ENCODE measurements around the gene CEACAM16. TPM values are rescaled to one million over a fixed set of nuclear protein-coding genes. Genes with fewer than 3 reads are reported as not detected.

Gene CEACAM16
- total RNA-seq, 4 donors from 2014 or later, result not detected

- in situ Hi-C loops (cut with MboI; ENCODE audit: low sequenced_read_pairs in 4 of 4) (no loop called here), intact Hi-C loops (cut with DNase I; ENCODE audit: low total_unique reads) (no loop called here)
- H3K27me3 ChIP-seq, result no peaks in the 10 kb centered on the region
These were observed 25.4 kb upstream of the CEACAM16 start for GRCh38 chr19:44673510-44673909.

GRCh38 chr19:44675521-44675920 lies 23.4 kb upstream of the CEACAM16 start:
- Histone ChIP-seq H3K4me1 (no peaks in the 10 kb centered on the region), H3K9me3 (no peaks in the 10 kb centered on the region), H3K27ac (no peak overlapping the region), H3K27me3 (no peaks in the 10 kb centered on the region), H3K4me3 (no peak overlapping the region), H3K36me3 (peaks cover 0 to 49% of the 10 kb centered on the region in 2 donors)
- in situ Hi-C loops (cut with MboI; ENCODE audit: low sequenced_read_pairs in 4 of 4), result no loop called here
- intact Hi-C loops (cut with DNase I; ENCODE audit: low total_unique reads), result no loop called here
- no peak for ATAC-seq
- DNase-seq, result no peak
- no peak for TF ChIP-seq POLR2A (IDR thresholded peaks at IDR 0.05)

More at GRCh38 chr19:44673510-44673909, 25.4 kb upstream of the CEACAM16 start:
- peaks cover 0 to 32% of the 10 kb centered on the region in 2 donors for H3K36me3 ChIP-seq
- H3K4me1 ChIP-seq, result no peaks in the 10 kb centered on the region
- DNase-seq, result no peak
- no peak overlapping the region for H3K27ac ChIP-seq
- TF ChIP-seq POLR2A (IDR thresholded peaks at IDR 0.05), result no peak
- no peak for TF ChIP-seq CTCF (IDR thresholded peaks at IDR 0.05 in 4 of 5, conservative IDR thresholded peaks at IDR 0.05 in 1 of 5)
- no peaks in the 10 kb centered on the region for H3K9me3 ChIP-seq
- H3K4me3 ChIP-seq, result no peak overlapping the region
- no peak for ATAC-seq

- intact Hi-C loops (cut with DNase I; ENCODE audit: low total_unique reads), result no loop called here
- Histone ChIP-seq H3K27me3 (no peaks in the 10 kb centered on the region), H3K4me1 (no peaks in the 10 kb centered on the region), H3K4me3 (no peak overlapping the region), H3K27ac (no peak overlapping the region), H3K9me3 (no peaks in the 10 kb centered on the region), H3K36me3 (peaks cover 0 to 65% of the 10 kb centered on the region in 2 donors)
- TF ChIP-seq POLR2A (IDR thresholded peaks at IDR 0.05) (no peak), CTCF (IDR thresholded peaks at IDR 0.05 in 4 of 5, conservative IDR thresholded peaks at IDR 0.05 in 1 of 5) (no peak)
- DNase-seq (no peak), ATAC-seq (no peak)
- in situ Hi-C loops (cut with MboI; ENCODE audit: low sequenced_read_pairs in 4 of 4), result no loop called here
These were observed 21.7 kb upstream of the CEACAM16 start for GRCh38 chr19:44677019-44677811.

- in situ Hi-C loops (cut with MboI; ENCODE audit: low sequenced_read_pairs in 4 of 4) (no loop called here), intact Hi-C loops (cut with DNase I; ENCODE audit: low total_unique reads) (no loop called here)
- H3K9me3 ChIP-seq, result no peaks in the 10 kb centered on the region
- no peak overlapping the region for H3K4me3 ChIP-seq
- TF ChIP-seq POLR2A (IDR thresholded peaks at IDR 0.05) (no peak), CTCF (IDR thresholded peaks at IDR 0.05 in 4 of 5, conservative IDR thresholded peaks at IDR 0.05 in 1 of 5) (no peak)
- no peak overlapping the region for H3K27ac ChIP-seq
- no peaks in the 10 kb centered on the region for H3K27me3 ChIP-seq
- DNase-seq (no peak), ATAC-seq (no peak)
- H3K4me1 ChIP-seq, result no peaks in the 10 kb centered on the region
- peaks cover 0 to 67% of the 10 kb centered on the region in 2 donors for H3K36me3 ChIP-seq
These were observed 18.4 kb upstream of the CEACAM16 start for GRCh38 chr19:44680536-44680935.

GRCh38 chr19:44681992-44682790 lies 16.8 kb upstream of the CEACAM16 start:
- intact Hi-C loops (cut with DNase I; ENCODE audit: low total_unique reads) (no loop called here), in situ Hi-C loops (cut with MboI; ENCODE audit: low sequenced_read_pairs in 4 of 4) (no loop called here)
- TF ChIP-seq POLR2A (IDR thresholded peaks at IDR 0.05), result no peak
- no peak for TF ChIP-seq CTCF (IDR thresholded peaks at IDR 0.05 in 4 of 5, conservative IDR thresholded peaks at IDR 0.05 in 1 of 5)
- no peaks in the 10 kb centered on the region for H3K27me3 ChIP-seq
- no peaks in the 10 kb centered on the region for H3K9me3 ChIP-seq
- no peak for DNase-seq
- no peaks in the 10 kb centered on the region for H3K4me1 ChIP-seq
- ATAC-seq, result no peak
- H3K4me3 ChIP-seq, result no peak overlapping the region
- no peak overlapping the region for H3K27ac ChIP-seq
- peaks cover 0 to 54% of the 10 kb centered on the region in 2 donors for H3K36me3 ChIP-seq
